Measurements from ENCODE around the gene TTC12. TPM values are rescaled to one million over a fixed set of nuclear protein-coding genes. Genes with fewer than 3 reads are reported as not detected.

Gene TTC12
- total RNA-seq, 1 experiment from 2014 or later: 24.3 TPM

- Histone ChIP-seq H3K27me3 (ENCODE audit: control insufficient read depth, insufficient read depth, low read length) (no peaks in the 10 kb centered on the region), H3K9me3 (ENCODE audit: control insufficient read depth, insufficient read depth, low read depth, low read length) (no peaks in the 10 kb centered on the region), H3K4me3 (ENCODE audit: low read depth in 2 of 2, low read length in 2 of 2) (peak overlapping the region; percentile 72 to 79), H3K4me1 (ENCODE audit: control insufficient read depth, insufficient read depth, low read length) (peaks cover 15% of the 10 kb centered on the region), H3K27ac (ENCODE audit: low read length) (peak overlapping the region; percentile 79), H3K36me3 (ENCODE audit: control insufficient read depth, insufficient read depth, low read length) (no peaks in the 10 kb centered on the region)
- ChIA-PET CTCF (interaction anchor here (0.6 kb wide), 1 partner anchor 10 kb away, joined by 5 read pairs; no protein-coding TSS in a partner anchor), POLR2A (interaction anchor here (0.6 kb wide), 1 partner anchor 61 kb away, joined by 3 read pairs; no protein-coding TSS in a partner anchor)
- ATAC-seq: no peak
- no TSS peak for BruUV-seq (replicated peaks)
- DNase-seq (ENCODE audit: low read depth, low spot score): no peak
- intact Hi-C loops (cut with micrococcal nuclease; ENCODE audit: unreplicated experiment): no loop called here
- TF ChIP-seq TCF7L2 (IDR thresholded peaks at IDR 0.05; ENCODE audit: low read depth, low read length) (no peak), REST (IDR thresholded peaks at IDR 0.05; ENCODE audit: insufficient read depth in 1 of 2, low read depth in 2 of 2, low read length in 1 of 2) (no peak), POLR2AphosphoS5 (IDR thresholded peaks at IDR 0.05; ENCODE audit: low read depth, low read length) (no peak), SIN3A (IDR thresholded peaks at IDR 0.05; ENCODE audit: borderline replicate concordance, insufficient read depth, low read depth, low read length) (no peak)
- in situ Hi-C loops (cut with HindIII; ENCODE audit: low pct_unique_long_range_greater_than_20kb, low sequenced_read_pairs): no loop called here
Measured at GRCh38 chr11:113313601-113314000, 782 bp upstream of the TTC12 start.

GRCh38 chr11:113314065-113314388 is 356 bp upstream of the TTC12 start:
- Histone ChIP-seq H3K27ac (ENCODE audit: low read length) (peak overlapping the region; percentile 79), H3K27me3 (ENCODE audit: control insufficient read depth, insufficient read depth, low read length) (no peaks in the 10 kb centered on the region), H3K4me1 (ENCODE audit: control insufficient read depth, insufficient read depth, low read length) (peaks cover 15% of the 10 kb centered on the region), H3K4me3 (ENCODE audit: low read depth in 2 of 2, low read length in 2 of 2) (peak overlapping the region; percentile 72 to 79), H3K36me3 (ENCODE audit: control insufficient read depth, insufficient read depth, low read length) (no peaks in the 10 kb centered on the region), H3K9me3 (ENCODE audit: control insufficient read depth, insufficient read depth, low read depth, low read length) (no peaks in the 10 kb centered on the region)
- no peak for TF ChIP-seq CTCF (IDR thresholded peaks at IDR 0.05)
- no peak for TF ChIP-seq POLR2AphosphoS5 (IDR thresholded peaks at IDR 0.05; ENCODE audit: low read depth, low read length)
- TF ChIP-seq SIN3A (IDR thresholded peaks at IDR 0.05; ENCODE audit: borderline replicate concordance, insufficient read depth, low read depth, low read length): no peak
- TF ChIP-seq TCF7L2 (IDR thresholded peaks at IDR 0.05; ENCODE audit: low read depth, low read length): no peak
- no peak for TF ChIP-seq REST (IDR thresholded peaks at IDR 0.05; ENCODE audit: insufficient read depth in 1 of 2, low read depth in 2 of 2, low read length in 1 of 2)
- in situ Hi-C loops (cut with HindIII; ENCODE audit: low pct_unique_long_range_greater_than_20kb, low sequenced_read_pairs) (no loop called here), intact Hi-C loops (cut with micrococcal nuclease; ENCODE audit: unreplicated experiment) (no loop called here)
- ChIA-PET CTCF (interaction anchor here (0.6 kb wide), 1 partner anchor 10 kb away, joined by 5 read pairs; no protein-coding TSS in a partner anchor), POLR2A (interaction anchor here (0.6 to 0.7 kb wide), 2 partner anchors 55 to 61 kb away, joined by 3 to 4 read pairs; no protein-coding TSS in a partner anchor)
- no TSS peak for BruUV-seq (replicated peaks)
- no peak for ATAC-seq
- DNase-seq (ENCODE audit: low read depth, low spot score): peak; percentile 15
